ENCODE results near the gene NINJ2. TPM values are rescaled to one million over a fixed set of nuclear protein-coding genes. Genes with fewer than 3 reads are reported as not detected.

Gene NINJ2
- polyA plus RNA-seq, 3 donors = 32.9 to 92.7 (median 73.7) TPM

- Mint-ChIP-seq H3K27ac (peak overlapping the region in 4 of 7 donors; percentile 4 to 72 (median 52)), H3K4me1 (peaks cover 21% of the 10 kb centered on the region), H3K4me3 (no peak overlapping the region), H3K9me3 (peaks cover 3 to 16% (median 9%) of the 10 kb centered on the region in 7 donors), H3K27me3 (ENCODE audit: low read depth in 3 of 3) (peaks cover 0 to 14% (median 4%) of the 10 kb centered on the region in 3 donors), H3K36me3 (no peaks in the 10 kb centered on the region)
- H2AFZ ChIP-seq (ENCODE audit: insufficient read depth, low read depth, low read length, poor library complexity, severe bottlenecking) = no peak overlapping the region
- no peak for TF ChIP-seq CTCF (IDR thresholded peaks at IDR 0.05)
- no peaks in the 10 kb centered on the region for H3K36me3 ChIP-seq (replicated peaks in 1 of 2; ENCODE audit: control insufficient read depth in 1 of 2, insufficient read depth in 2 of 2, low read length in 2 of 2)
- no peaks in the 10 kb centered on the region for H3K27me3 ChIP-seq (ENCODE audit: control insufficient read depth in 2 of 2, insufficient read depth in 2 of 2, low read length in 2 of 2)
- H3K9ac ChIP-seq (ENCODE audit: insufficient read depth, low read length, poor library complexity, severe bottlenecking) = no peak overlapping the region
- intact Hi-C loops (cut with micrococcal nuclease) = no loop called here
- H3K79me2 ChIP-seq (ENCODE audit: insufficient read depth, low read length) = no peaks in the 10 kb centered on the region
- peak; percentile 50 to 64 (median 60) for DNase-seq
- H3K27ac ChIP-seq (ENCODE audit: low read depth in 1 of 2, low read length in 2 of 2) = peak overlapping the region in 1 of 2 donors; percentile 0
- no peaks in the 10 kb centered on the region for H4K20me1 ChIP-seq (ENCODE audit: insufficient read depth, low read length)
- H3K4me3 ChIP-seq (replicated peaks in 1 of 3; ENCODE audit: low read depth in 2 of 3, low read length in 3 of 3) = no peak overlapping the region
- no peak overlapping the region for H3K4me2 ChIP-seq (replicated peaks; ENCODE audit: extremely low read depth, low read length, poor library complexity, severe bottlenecking)
- WGBS (ENCODE audit: insufficient coverage) = 0% methylated on average over 3 of the region's 6 CpGs
- peaks cover 16 to 22% of the 10 kb centered on the region in 2 donors for H3K4me1 ChIP-seq (ENCODE audit: control insufficient read depth in 1 of 2, insufficient read depth in 2 of 2, low read length in 2 of 2)
- H3K9me3 ChIP-seq (replicated peaks in 1 of 2; ENCODE audit: control insufficient read depth in 1 of 2, insufficient read depth in 1 of 2, low read length in 2 of 2) = peaks cover 0 to 17% of the 10 kb centered on the region in 2 donors
Measured at GRCh38 chr12:526089-526488, 137.2 kb downstream of the NINJ2 start.

DNA sequence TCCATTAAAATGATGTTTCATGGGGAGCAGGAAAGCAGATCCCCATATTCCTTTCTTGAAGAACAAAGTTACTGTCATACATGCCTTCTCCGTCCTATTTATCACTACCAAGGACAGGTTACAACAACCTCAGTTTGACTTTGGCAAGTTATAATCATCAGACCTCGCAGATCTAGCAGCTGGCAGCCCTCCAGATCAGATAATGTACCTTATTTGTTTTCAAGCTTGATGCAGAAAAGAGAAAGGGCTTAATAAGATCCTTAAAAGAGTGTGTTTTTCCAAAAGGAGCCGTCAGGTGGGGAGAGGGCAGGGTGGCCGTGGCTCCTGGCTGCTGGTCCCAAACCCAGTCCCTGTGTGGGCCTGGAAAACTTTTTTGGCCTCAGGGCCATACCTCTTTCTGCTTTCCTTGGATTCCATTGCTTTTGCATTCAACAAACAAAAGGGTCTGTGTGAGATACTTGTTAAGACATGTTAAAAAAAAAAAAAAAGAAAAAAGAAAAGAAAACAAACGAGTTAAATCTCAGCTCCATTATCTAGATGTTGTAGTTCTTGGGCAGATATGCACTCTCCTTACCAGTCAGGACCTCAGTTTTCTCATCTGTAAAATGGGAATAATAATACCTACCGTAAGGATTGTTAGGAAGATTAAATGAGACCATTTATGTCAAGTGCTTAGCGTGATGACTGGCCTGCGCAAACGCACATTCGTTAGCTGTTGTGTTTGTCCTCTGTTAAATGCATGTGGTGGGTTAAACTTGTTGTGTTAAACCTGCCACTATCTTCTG lies 138.9 kb downstream of the NINJ2 start:
- H3K36me3 ChIP-seq (replicated peaks in 1 of 2; ENCODE audit: control insufficient read depth in 1 of 2, insufficient read depth in 2 of 2, low read length in 2 of 2) = no peaks in the 10 kb centered on the region
- H3K79me2 ChIP-seq (ENCODE audit: insufficient read depth, low read length) = no peaks in the 10 kb centered on the region
- peaks cover 0 to 5% (median 4%) of the 10 kb centered on the region in 7 donors for H3K9me3 Mint-ChIP-seq
- peaks cover 2 to 21% (median 15%) of the 10 kb centered on the region in 3 donors for H3K27me3 Mint-ChIP-seq (ENCODE audit: low read depth in 3 of 3)
- no peak overlapping the region for H3K27ac Mint-ChIP-seq
- H3K27ac ChIP-seq (ENCODE audit: low read depth in 1 of 2, low read length in 2 of 2) = no peak overlapping the region
- no peak for DNase-seq
- intact Hi-C loops (cut with micrococcal nuclease) = no loop called here
- H3K27me3 ChIP-seq (ENCODE audit: control insufficient read depth in 2 of 2, insufficient read depth in 2 of 2, low read length in 2 of 2) = peaks cover 0 to 5% of the 10 kb centered on the region in 2 donors
- H3K4me3 ChIP-seq (replicated peaks in 1 of 3; ENCODE audit: low read depth in 2 of 3, low read length in 3 of 3) = no peak overlapping the region
- no peaks in the 10 kb centered on the region for H4K20me1 ChIP-seq (ENCODE audit: insufficient read depth, low read length)
- H3K4me1 ChIP-seq (ENCODE audit: control insufficient read depth in 1 of 2, insufficient read depth in 2 of 2, low read length in 2 of 2) = peaks cover 16 to 22% of the 10 kb centered on the region in 2 donors
- TF ChIP-seq CTCF (IDR thresholded peaks at IDR 0.05) = no peak
- H3K4me3 Mint-ChIP-seq = no peak overlapping the region
- no peaks in the 10 kb centered on the region for H3K36me3 Mint-ChIP-seq
- H3K9me3 ChIP-seq (replicated peaks in 1 of 2; ENCODE audit: control insufficient read depth in 1 of 2, insufficient read depth in 1 of 2, low read length in 2 of 2) = peaks cover 0 to 5% of the 10 kb centered on the region in 2 donors
- H3K9ac ChIP-seq (ENCODE audit: insufficient read depth, low read length, poor library complexity, severe bottlenecking) = no peak overlapping the region
- peaks cover 21% of the 10 kb centered on the region for H3K4me1 Mint-ChIP-seq
- WGBS (ENCODE audit: insufficient coverage) = 81% methylated on average over 6 of the region's 10 CpGs
- H3K4me2 ChIP-seq (replicated peaks; ENCODE audit: extremely low read depth, low read length, poor library complexity, severe bottlenecking) = no peak overlapping the region
- H2AFZ ChIP-seq (ENCODE audit: insufficient read depth, low read depth, low read length, poor library complexity, severe bottlenecking) = no peak overlapping the region
